DND-41 (cell line): ENCODE data around the gene FHIT.

Source experiments
- EZH2 ChIP-seq: IDR thresholded peaks from 3 replicates; pipeline ENCODE4 v1.6.1; 2012; ENCODE audit warnings: borderline replicate concordance, low read depth, mild to moderate bottlenecking, moderate library complexity, low read length, inconsistent platforms; ENCODE audit not compliant: severe bottlenecking
- TF ChIP-seq, protein P1 (sequence below): IDR thresholded peaks from 2 replicates; pipeline ENCODE4 v1.5.1; 2012; ENCODE audit warnings: borderline replicate concordance, low read length, moderate library complexity, mild to moderate bottlenecking; ENCODE audit not compliant: poor library complexity, severe bottlenecking; ENCODE audit errors: extremely low read depth

DNA sequence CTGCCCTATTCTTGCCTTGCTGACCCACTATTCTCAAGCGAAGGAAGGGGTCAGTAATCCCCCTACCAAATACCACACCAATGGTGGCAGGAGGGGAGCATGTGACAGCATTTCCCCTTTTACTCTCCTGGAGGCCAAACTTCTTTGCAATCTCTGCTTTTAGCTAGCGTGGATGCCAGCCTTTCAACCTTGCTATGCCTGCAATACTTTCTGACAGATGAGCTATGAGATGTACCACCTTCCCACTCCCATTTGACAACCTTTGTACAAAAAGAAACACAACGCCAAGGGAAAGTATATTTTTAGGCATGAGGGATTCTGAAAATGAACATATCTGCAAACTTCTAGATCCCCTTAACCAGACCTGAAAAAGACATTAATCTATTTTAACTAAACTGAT lies 302.1 kb downstream of the FHIT start:
- TF ChIP-seq, protein P1, sequence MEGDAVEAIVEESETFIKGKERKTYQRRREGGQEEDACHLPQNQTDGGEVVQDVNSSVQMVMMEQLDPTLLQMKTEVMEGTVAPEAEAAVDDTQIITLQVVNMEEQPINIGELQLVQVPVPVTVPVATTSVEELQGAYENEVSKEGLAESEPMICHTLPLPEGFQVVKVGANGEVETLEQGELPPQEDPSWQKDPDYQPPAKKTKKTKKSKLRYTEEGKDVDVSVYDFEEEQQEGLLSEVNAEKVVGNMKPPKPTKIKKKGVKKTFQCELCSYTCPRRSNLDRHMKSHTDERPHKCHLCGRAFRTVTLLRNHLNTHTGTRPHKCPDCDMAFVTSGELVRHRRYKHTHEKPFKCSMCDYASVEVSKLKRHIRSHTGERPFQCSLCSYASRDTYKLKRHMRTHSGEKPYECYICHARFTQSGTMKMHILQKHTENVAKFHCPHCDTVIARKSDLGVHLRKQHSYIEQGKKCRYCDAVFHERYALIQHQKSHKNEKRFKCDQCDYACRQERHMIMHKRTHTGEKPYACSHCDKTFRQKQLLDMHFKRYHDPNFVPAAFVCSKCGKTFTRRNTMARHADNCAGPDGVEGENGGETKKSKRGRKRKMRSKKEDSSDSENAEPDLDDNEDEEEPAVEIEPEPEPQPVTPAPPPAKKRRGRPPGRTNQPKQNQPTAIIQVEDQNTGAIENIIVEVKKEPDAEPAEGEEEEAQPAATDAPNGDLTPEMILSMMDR, result no peak
- TF ChIP-seq EZH2, result no peak
